SK-MEL-5 (cell line): Measurements from ENCODE around the gene PTGIS. TPM values are rescaled to one million over a fixed set of nuclear protein-coding genes. Genes with fewer than 3 reads are reported as not detected.
A peak's percentile ranks its signal among the peaks of the same experiment; 100 is the strongest.
"Not testable (repeated sequence)": the region's sequence is repeated elsewhere in the genome, so short reads cannot be mapped to it uniquely, and the experiment has no call there.

Experiments used
- DNase-seq: peaks from one replicate; pipeline ENCODE4 v3.0.0-alpha.2; 2016; ENCODE audit warnings: low read depth, low spot score
- in situ Hi-C: cut with HindIII; loops from 2 replicates; pipeline ENCODE4 v1.10.0; 2016; ENCODE audit warnings: low sequenced_read_pairs, high pct_unique_total_duplicates, low pct_unique_long_range_greater_than_20kb
- polyA plus RNA-seq, 2 experiments: library from polyadenylated mRNA; depleted of rRNA; stranded (reverse); fragments of >200 nt; gene quantifications; 2 replicates each; pipeline ENCODE4 v1.2.3, GENCODE V29; 2015
- total RNA-seq: library from RNA; depleted of rRNA; stranded (reverse); fragments of >200 nt; shearing (Covaris generic); gene quantifications from 2 replicates; pipeline ENCODE4 v1.2.3, GENCODE V29; 2014; rRNA removed

PTGIS gene
- total RNA-seq, result 0.16 TPM in 1 of 2 replicates, not detected in the other
- 0.17 and 0.58 TPM in 2 replicates for polyA plus RNA-seq (2015; cell fraction: cytosol; rRNA removed)
- 0.06 TPM in 1 of 2 replicates, not detected in the other for polyA plus RNA-seq (2015; cell fraction: nucleus; rRNA removed)

GRCh38 chr20:49567421-49568277 lies at the start of gene PTGIS:
TSS of gene PTGIS (minus strand) at chr20:49568137. CDS start at chr20:49568116, 21 bp downstream.
- no peak for DNase-seq
- in situ Hi-C loops, result no loop called here

DNA sequence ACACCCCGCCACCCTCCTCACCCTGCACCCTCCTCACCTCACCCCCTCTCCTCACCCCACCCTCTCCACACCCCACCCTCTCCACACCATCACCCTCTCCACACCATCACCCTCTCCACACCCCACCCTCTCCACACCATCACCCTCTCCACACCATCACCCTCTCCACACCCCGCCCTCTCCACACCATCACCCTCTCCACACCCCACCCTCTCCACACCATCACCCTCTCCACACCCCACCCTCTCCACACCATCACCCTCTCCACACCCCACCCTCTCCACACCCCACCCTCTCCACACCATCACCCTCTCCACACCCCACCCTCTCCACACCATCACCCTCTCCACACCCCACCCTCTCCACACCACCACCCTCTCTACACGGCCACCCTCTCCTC lies 49.5 kb upstream of the PTGIS start:
- DNase-seq, in situ Hi-C loops: not testable (repeated sequence)

DNA sequence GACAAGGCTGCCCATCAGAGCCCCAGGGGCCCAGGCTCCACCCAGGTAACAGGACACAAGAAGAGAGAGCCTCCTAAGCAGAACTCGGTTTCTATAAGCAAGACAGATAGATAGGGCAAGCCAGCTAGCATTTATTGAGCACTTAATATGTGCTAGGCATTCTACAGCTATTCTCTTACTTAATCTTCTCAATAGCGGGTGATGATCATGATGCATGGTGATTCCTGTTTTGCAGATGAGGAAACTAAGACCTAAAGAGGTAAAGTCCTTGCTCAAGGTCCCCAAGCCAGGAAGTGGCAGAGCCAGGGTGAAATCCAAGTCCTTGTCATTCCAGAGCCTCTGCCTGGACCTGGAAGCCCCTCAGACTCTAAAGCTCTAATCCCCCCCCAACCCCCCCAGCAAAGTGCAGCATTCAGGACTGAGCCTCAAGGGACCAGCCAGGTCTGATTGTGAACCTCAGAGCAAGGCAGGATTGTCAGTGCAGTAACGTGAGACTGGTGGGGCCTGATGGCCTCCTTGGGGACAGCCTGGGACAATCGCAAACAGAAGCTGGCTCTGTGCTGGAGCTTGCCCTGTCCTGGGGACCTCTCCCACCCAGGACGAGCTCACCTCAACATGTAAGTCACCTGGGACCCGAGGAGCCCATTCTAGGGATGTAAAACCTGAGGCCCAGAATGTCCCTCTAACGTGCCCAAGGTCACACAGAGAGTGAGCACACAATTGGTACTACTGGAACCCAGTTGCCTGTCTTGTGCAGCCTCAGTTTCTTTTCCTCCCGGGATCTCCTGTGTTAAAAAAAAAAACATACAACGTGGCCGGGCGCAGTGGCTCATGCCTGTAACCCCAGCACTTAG lies 48.4 kb upstream of the PTGIS start:
- no peak for DNase-seq
- in situ Hi-C loops, result no loop called here

DNA sequence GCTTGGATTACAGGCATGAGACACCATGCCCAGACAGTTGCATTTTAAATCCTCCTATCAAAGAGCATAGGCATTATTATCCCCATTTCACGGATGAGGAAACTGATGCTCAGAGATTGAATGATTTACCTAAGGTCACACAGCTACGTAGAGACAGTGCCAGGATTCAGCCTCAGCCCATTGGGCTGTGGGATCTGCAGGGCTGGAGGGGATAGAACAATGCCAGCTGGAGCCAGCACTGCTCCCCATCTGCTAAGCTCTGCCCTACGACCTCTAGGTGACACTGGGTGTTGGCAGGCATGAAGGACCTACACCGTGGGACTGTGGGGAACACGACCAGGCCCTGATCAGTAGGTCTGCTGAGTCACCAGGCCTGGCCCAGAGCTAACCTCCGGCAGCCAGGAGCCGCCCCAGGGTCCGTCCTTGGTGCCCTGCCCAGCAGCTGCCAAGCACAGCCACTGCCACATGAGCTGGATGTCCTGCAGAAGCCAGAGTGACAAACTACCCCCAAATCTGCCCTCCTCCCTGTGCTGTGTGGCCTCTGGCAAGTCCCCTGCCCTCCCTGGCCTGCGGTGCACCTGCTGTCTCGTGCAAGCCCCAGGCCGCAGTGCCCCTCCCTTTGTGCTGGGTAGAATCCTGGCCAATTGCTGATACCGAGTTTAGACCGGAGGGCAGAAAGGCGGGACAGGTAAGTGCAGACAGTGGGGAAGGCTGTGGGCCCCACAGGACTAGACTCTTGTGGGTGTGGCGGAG lies 47.6 kb upstream of the PTGIS start:
- no peak for DNase-seq
- in situ Hi-C loops, result no loop called here

DNA sequence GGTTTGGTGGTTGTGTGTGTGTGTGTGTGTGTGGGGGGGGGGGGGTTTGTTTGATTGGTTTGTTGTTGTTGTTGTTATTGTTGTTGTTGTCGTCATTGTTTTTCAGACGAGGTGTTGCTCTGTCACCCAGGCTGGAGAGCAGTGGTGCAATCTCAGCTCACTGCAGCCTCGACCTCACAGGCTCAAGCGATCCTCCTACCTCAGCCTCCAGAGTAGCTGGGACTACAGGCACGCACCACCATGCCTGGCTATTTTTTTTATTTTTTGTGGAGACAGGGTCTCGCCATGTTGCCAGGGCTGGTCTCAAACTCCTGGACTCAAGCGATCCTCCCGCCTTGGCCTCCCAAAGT lies 47.1 kb upstream of the PTGIS start:
- in situ Hi-C loops, DNase-seq: not testable (repeated sequence)

- in situ Hi-C loops, result no loop called here
- DNase-seq, result no peak
Observed at GRCh38 chr20:49614338-49615050, 46.6 kb upstream of the PTGIS start.

- DNase-seq, result peak; percentile 91
- in situ Hi-C loops, result no loop called here
Observed at GRCh38 chr20:49612127-49612738, 44.3 kb upstream of the PTGIS start.

DNA sequence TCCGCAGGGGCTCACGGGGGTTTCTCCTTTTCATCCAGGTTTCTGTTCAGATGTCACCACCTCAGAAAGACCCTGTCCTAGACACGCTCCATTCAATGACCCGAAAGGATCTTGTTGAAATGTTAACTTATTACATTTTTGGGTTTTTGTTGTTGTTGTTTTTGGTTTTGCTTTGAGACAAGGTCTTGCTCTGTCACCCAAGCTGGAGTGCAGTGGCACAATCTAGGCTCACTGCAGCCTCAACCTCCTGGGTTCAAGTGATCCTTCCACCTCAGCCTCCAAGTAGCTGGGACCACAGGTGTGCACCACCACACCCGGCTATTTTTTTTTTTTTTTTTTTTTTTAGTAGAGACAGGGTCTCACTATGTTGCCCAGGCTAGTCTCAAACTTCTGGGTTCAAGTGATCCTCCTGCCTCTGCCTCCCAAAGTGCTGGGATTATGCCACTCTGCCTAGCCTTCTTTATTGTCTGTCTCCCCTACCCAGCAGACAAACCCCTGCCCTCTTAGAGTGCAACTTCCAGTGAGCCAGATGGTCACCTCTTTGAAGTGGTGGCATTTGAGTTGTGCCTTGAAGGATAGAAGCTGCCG lies 43.7 kb upstream of the PTGIS start:
- DNase-seq, in situ Hi-C loops: not testable (repeated sequence)

GRCh38 chr20:49610691-49611538 lies 43.0 kb upstream of the PTGIS start:
- in situ Hi-C loops, result no loop called here
- DNase-seq, result peak; percentile 76

DNA sequence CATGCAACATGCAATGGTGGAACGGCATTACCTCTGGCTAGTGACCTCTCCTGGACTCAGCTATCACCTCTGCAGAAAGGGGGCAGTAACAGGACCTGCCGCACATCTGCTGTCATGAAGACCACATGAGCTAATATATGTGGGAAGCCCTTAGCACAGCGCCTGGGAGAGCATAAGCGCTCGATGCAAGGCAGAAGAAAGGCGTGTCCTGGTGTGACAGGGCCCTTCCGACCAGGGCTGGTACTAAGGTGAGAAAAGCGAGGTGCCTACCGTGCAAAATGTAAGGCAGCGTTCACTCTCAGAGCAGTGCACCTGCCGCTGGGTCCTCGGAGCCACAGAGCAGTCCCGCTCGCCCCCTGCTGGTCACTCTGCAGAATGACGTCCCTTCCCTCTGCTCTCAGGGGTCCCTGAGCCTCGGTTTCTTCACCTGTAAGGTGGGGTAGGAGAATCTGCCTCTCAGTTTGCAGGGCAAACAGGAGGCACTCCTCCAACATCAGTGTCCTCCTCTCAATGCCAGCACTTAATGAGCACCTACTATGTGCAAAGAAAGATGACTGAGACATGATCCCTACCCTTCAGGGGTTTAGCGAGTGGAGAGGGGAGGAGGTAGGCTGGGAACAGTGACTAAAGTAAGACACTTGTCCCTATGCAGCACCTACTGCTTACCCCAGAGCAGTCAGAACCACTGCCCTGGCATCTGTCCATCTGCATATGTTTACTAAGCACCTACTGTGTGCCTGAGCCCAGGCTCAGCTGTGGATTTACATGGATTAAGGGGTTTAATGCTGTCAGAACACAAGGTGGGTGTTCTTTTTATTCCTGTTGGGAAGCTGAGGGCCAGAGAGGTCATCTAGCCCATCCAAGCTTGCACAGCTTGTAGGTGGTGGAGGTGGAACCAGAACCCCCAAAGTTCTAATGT lies 41.1 kb upstream of the PTGIS start:
- in situ Hi-C loops, result no loop called here
- DNase-seq, result peak; percentile 65

GRCh38 chr20:49607568-49607967 lies 39.6 kb upstream of the PTGIS start:
- in situ Hi-C loops, result no loop called here
- DNase-seq, result no peak

DNA sequence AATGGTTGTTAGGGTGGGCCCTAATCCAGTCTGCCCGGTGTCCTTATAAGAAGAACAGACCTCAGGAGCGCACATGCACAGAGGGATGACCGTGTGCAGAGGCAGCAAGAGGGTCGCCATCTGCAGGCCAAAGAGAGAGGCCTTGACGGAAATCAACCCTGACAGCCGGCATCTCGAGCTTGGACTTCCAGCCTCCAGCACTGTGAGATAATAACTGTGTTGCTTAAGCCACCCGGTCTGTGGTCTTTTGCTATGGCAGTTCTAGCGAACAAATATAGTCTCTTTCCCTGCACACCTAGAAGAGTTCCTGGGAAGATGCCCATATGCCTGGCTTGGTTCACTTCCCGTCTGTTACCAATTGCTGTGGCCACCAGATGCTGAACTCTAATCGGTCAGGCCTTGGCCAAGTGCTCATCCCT lies 35.3 kb upstream of the PTGIS start:
- in situ Hi-C loops, result no loop called here
- DNase-seq, result peak; percentile 47

DNA sequence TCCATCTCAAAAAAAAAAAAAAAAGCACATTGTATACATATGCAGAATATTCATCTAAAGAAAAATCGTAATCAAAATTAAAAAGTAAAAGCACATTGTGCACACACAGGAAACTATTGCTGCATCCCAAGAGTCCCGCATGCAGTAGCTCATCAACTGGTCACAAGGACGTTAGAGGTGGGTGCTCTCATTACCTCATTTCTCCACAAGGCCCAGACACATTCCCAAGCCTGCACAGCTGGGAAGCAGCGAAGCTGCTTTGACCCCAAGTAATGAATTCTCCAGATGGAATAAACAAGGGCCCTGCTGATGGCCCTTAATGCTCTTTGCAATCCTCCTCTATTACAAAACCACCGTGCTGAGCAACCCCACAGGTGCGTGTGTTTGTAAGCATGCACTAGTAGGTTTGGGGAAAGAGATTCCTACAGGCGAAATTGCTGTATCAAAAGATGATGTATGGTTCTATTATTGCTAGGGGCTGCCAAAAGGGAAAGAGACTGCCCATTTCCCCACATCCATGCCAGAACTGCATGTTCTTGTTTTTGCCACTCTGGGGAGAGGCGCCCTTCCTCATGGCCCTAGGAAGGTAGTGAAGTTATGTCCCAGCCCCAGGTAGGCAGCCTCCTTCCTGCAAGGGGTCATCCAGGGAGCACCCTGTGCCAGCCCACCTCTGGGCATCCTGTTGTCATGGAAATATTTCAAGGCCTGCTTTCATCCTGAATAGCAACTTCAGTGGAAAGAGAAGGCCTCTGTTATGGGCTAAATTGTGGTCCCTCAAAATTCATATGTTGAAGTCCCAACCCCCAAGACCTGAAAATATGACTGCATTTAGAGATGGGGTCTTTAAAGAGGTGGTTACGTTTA lies 34.6 kb upstream of the PTGIS start:
- DNase-seq, result no peak
- in situ Hi-C loops, result no loop called here
